HG02642 (cell line): ENCODE results near the gene SLC22A2.

Experiments
- ATAC-seq: cut with Tn5 transposase; IDR thresholded peaks from one replicate; pipeline ENCODE4 v1.9.1; 2021; ENCODE audit warnings: mild to moderate bottlenecking; ENCODE audit not compliant: unreplicated experiment, poor library complexity

SLC22A2 gene

GRCh38 chr6:160274871-160275510 is 16.4 kb upstream of the SLC22A2 start:
- no peak for ATAC-seq

GRCh38 chr6:160273750-160274149 is 15.1 kb upstream of the SLC22A2 start:
- ATAC-seq, result no peak

- ATAC-seq, result no peak
These were observed 14.6 kb upstream of the SLC22A2 start for GRCh38 chr6:160273196-160273595.

- no peak for ATAC-seq
These were observed 14.1 kb upstream of the SLC22A2 start for GRCh38 chr6:160272707-160273106.

GRCh38 chr6:160270347-160270746 is 11.7 kb upstream of the SLC22A2 start:
- no peak for ATAC-seq

- no peak for ATAC-seq
These were observed 11.2 kb upstream of the SLC22A2 start for GRCh38 chr6:160269771-160270170.

- ATAC-seq, result no peak
These were observed 10.5 kb upstream of the SLC22A2 start for GRCh38 chr6:160269023-160269521.

- no peak for ATAC-seq
These were observed 8.5 kb upstream of the SLC22A2 start for GRCh38 chr6:160267102-160267501.

- ATAC-seq, result peak; percentile 73
These were observed 7.4 kb upstream of the SLC22A2 start for GRCh38 chr6:160265869-160266476.

- ATAC-seq, result no peak
These were observed 5.5 kb upstream of the SLC22A2 start for GRCh38 chr6:160264061-160264612.

GRCh38 chr6:160263196-160263939 is 4.7 kb upstream of the SLC22A2 start:
- no peak for ATAC-seq

GRCh38 chr6:160261991-160262680 is 3.5 kb upstream of the SLC22A2 start:
- no peak for ATAC-seq

GRCh38 chr6:160260803-160261450 is 2.3 kb upstream of the SLC22A2 start:
- no peak for ATAC-seq

GRCh38 chr6:160260367-160260766 is 1.7 kb upstream of the SLC22A2 start:
- no peak for ATAC-seq

GRCh38 chr6:160259598-160259997 is 977 bp upstream of the SLC22A2 start:
- ATAC-seq, result no peak

- no peak for ATAC-seq
These were observed 463 bp upstream of the SLC22A2 start for GRCh38 chr6:160259143-160259425.

GRCh38 chr6:160256445-160256844 is 2.2 kb downstream of the SLC22A2 start:
- ATAC-seq, result no peak

- no peak for ATAC-seq
These were observed 3.9 kb downstream of the SLC22A2 start for GRCh38 chr6:160254467-160255312.

GRCh38 chr6:160253714-160254113 is 4.9 kb downstream of the SLC22A2 start:
- no peak for ATAC-seq
